A549 (cell line): Measurements from ENCODE around the gene FLNB. TPM values are rescaled to one million over a fixed set of nuclear protein-coding genes. Genes with fewer than 3 reads are reported as not detected.

ENCODE experiments used
- ATAC-seq, 2 experiments: fragments of 200-7000 bp in 1 of 2; fragments of >200 bp in 1 of 2; cut with Nextera tagmentation in 1 of 2; cut with Tn5 transposase in 1 of 2; 3 replicates each; pipeline versions ENCODE4 v1.8.0 to v1.9.1; 2018 to 2020; ENCODE audit warnings: mild to moderate bottlenecking in 1 of 2, moderate library complexity in 1 of 2
- CTCF ChIA-PET: fragments of 300-600 bp; sonication (Branson Sonifier 250); formaldehyde crosslinking; extraction: SDS; loops from one replicate; lab custom pipeline; 2021; ENCODE audit warnings: antibody characterized with exemption, inconsistent platforms; lab: Yijun Ruan, JAX
- POLR2A ChIA-PET: fragments of 350-600 bp; formaldehyde crosslinking; extraction: SDS; loops from one replicate; lab custom pipeline; 2021; ENCODE audit warnings: antibody characterized with exemption, inconsistent platforms; lab: Yijun Ruan, JAX
- DNase-seq, 2 experiments: peaks; one replicate each; pipeline versions ENCODE4 v3.0.0 to v3.0.0-alpha.2; 2011 to 2016; ENCODE audit warnings: low read depth in 1 of 2, low spot score in 1 of 2
- FAIRE-seq: peaks from 2 replicates; lab custom pipeline; 2011; peaks lifted over from hg19 to GRCh38; lab: Jason Lieb, UNC
- H3K27ac ChIP-seq, 2 experiments: fragments of >200 bp; sonication (Bioruptor Twin); formaldehyde crosslinking; 3 replicates each; pipeline ENCODE4 v1.5.1; 2016 to 2017
- H3K4me1 ChIP-seq: fragments of >200 bp; sonication (Bioruptor Twin); formaldehyde crosslinking; 3 replicates; pipeline ENCODE4 v1.6.1; 2016
- H3K4me2 ChIP-seq: fragments of >200 bp; sonication (Bioruptor Twin); formaldehyde crosslinking; 3 replicates; pipeline ENCODE4 v1.6.1; 2016
- H3K4me3 ChIP-seq: fragments of >200 bp; sonication (Bioruptor Twin); formaldehyde crosslinking; 3 replicates; pipeline ENCODE4 v1.5.1; 2016
- H3K9me3 ChIP-seq: fragments of >200 bp; sonication (Bioruptor Twin); formaldehyde crosslinking; 3 replicates; pipeline ENCODE4 v1.6.1; 2016
- CBX8 ChIP-seq: fragments of 200-600 bp; sonication (generic); IDR thresholded peaks from 2 replicates; pipeline ENCODE4 v1.6.1; 2016
- CHD2 ChIP-seq: fragments of 150-350 bp; IDR thresholded peaks from 2 replicates; pipeline ENCODE4 v1.6.1; 2014; ENCODE audit warnings: low read length; ENCODE audit not compliant: partially characterized antibody
- ESRRA ChIP-seq: fragments of 150-350 bp; IDR thresholded peaks from 2 replicates; pipeline ENCODE4 v1.6.1; 2014; ENCODE audit warnings: mild to moderate bottlenecking, low read length, borderline replicate concordance
- FOSB ChIP-seq: fragments of 250-450 bp; sonication (Bioruptor Pico); IDR thresholded peaks from 2 replicates; pipeline ENCODE4 v1.5.0; 2020; ENCODE audit warnings: mild to moderate bottlenecking, moderate library complexity
- GATA3 ChIP-seq: IDR thresholded peaks from 2 replicates; pipeline ENCODE4 v1.6.1; 2012; ENCODE audit warnings: borderline replicate concordance
- HDAC2 ChIP-seq: fragments of 200-600 bp; sonication (generic); IDR thresholded peaks from 2 replicates; pipeline ENCODE4 v1.6.1; 2016
- MAFK ChIP-seq: fragments of 450-650 bp; IDR thresholded peaks from 2 replicates; pipeline ENCODE4 v1.6.1; 2014; ENCODE audit not compliant: partially characterized antibody
- MAZ ChIP-seq: fragments of 150-350 bp; IDR thresholded peaks from 2 replicates; pipeline ENCODE4 v1.6.1; 2014; ENCODE audit warnings: antibody characterized with exemption, low read depth, low read length, borderline replicate concordance
- PHF8 ChIP-seq: fragments of 200-600 bp; sonication (generic); IDR thresholded peaks from 2 replicates; pipeline ENCODE4 v1.6.1; 2016; ENCODE audit warnings: low read depth, mild to moderate bottlenecking, antibody characterized with exemption, moderate library complexity, borderline replicate concordance
- POLR2A ChIP-seq: IDR thresholded peaks from 2 replicates; pipeline ENCODE4 v1.6.1; 2012; ENCODE audit warnings: mild to moderate bottlenecking, low read length
- RAD21 ChIP-seq, 2 experiments: fragments of >200 bp in 1 of 2; sonication (Bioruptor Twin) in 1 of 2; formaldehyde crosslinking in 1 of 2; IDR thresholded peaks in 1 of 2; conservative IDR thresholded peaks in 1 of 2; 2 replicates in 1 of 2; 3 replicates in 1 of 2; pipeline ENCODE4 v1.6.1; 2012 to 2018; ENCODE audit warnings: inconsistent platforms in 1 of 2
- RCOR1 ChIP-seq: fragments of 150-350 bp; IDR thresholded peaks from 2 replicates; pipeline ENCODE4 v1.6.1; 2014; ENCODE audit warnings: antibody characterized with exemption, low read length, low read depth
- RNF2 ChIP-seq: fragments of 200-600 bp; sonication (generic); IDR thresholded peaks from 2 replicates; pipeline ENCODE4 v1.6.1; 2016; ENCODE audit warnings: low read depth, mild to moderate bottlenecking, antibody characterized with exemption, moderate library complexity, borderline replicate concordance
- ZFP36 ChIP-seq: fragments of 450-650 bp; IDR thresholded peaks from 2 replicates; pipeline ENCODE4 v1.6.1; 2014; ENCODE audit warnings: borderline replicate concordance; ENCODE audit not compliant: partially characterized antibody
- ZSCAN20 ChIP-seq: fragments of 250-450 bp; sonication (Bioruptor Pico); IDR thresholded peaks from 2 replicates; pipeline ENCODE4 v1.8.0; 2022; ENCODE audit warnings: mild to moderate bottlenecking, moderate library complexity
- WGBS: methylation state at CpG from one replicate; pipeline ENCODE4 v1.1.6; 2017; ENCODE audit errors: missing lambda C conversion rate; 5-methylcytosine and 5-hydroxymethylcytosine counted together
- polyA plus RNA-seq, 4 experiments: library from polyadenylated mRNA; depleted of rRNA in 3 of 4; stranded (reverse); fragments of >200 nt; fragmentation: RNase III in 1 of 4; extraction: RNeasy Plus Mini Kit Qiagen cat#74134 plus additional on column Dnase treatment in 1 of 4; gene quantifications; 2 replicates in 3 of 4; 3 replicates in 1 of 4; pipeline ENCODE4 v1.2.3, GENCODE V29; 2011 to 2017
- TF ChIP-seq, protein P1 (sequence below): fragments of 150-350 bp; IDR thresholded peaks from 2 replicates; pipeline ENCODE4 v1.6.1; 2014; ENCODE audit warnings: low read depth, mild to moderate bottlenecking, low read length
- TF ChIP-seq, protein P2 (sequence below): IDR thresholded peaks from 2 replicates; pipeline ENCODE4 v1.6.1; 2012
- TF ChIP-seq, protein P3 (sequence below): fragments of 200-600 bp; sonication (generic); IDR thresholded peaks from 2 replicates; pipeline ENCODE4 v1.6.1; 2016; ENCODE audit warnings: antibody characterized with exemption, mild to moderate bottlenecking, moderate library complexity
- TF ChIP-seq, protein P4 (sequence below): fragments of >200 bp; sonication (Bioruptor Twin); formaldehyde crosslinking; IDR thresholded peaks from 2 replicates; pipeline ENCODE4 v1.6.1; 2016

Gene FLNB
- polyA plus RNA-seq, 2 of the 4 experiments (the other 2 are of a cell fraction), result 235 to 439 TPM

DNA sequence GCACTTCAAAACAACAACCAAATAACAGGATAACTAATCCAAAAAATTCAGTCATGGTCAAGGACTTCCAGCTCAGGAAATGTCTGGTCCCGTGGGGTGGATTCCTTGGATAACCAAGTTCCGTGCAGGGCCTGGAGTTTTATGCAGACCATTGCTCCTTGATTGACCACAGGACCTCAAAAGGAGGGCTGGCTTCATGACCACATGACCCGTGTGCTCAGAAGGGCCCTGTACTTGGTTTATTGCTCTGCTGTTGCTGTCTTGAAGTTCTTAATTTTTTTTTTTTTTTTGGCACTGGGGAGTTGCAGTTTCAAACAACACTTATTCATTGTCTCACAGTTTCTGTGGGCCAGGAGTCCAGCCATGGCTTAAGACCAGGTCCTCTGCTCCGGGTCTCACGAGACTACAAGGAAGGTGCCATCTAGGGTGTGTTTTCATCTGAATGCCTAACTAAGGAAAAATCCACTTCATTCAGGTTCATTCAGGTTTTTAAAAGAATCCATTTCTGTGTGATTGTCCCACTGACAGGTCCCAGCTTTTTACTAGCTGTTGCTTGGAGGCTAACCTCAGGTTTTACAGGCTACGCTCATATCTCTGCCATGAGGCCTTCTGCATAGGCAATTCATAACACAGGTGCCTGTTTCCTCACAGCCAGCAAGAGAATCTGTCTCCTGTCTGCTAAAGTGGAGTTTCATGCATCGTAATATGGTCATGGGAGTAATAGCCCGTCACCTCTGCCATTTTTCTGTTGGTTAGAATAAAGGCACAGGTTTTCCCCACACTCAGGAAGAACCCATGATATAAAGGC, 65.3 kb downstream of the FLNB start:
- CTCF ChIA-PET, result interaction anchor here (0.6 kb wide), 1 partner anchor 17 kb away, joined by 3 read pairs; no protein-coding TSS in a partner anchor
- no peak for ATAC-seq
- H3K4me1 ChIP-seq, result peaks cover 97% of the 10 kb centered on the region
- no peaks in the 10 kb centered on the region for H3K9me3 ChIP-seq
- peak overlapping the region in 1 of 2 experiments; percentile 84; a peak in 3 of 6 replicates for H3K27ac ChIP-seq
- H3K4me3 ChIP-seq, result no peak overlapping the region
- no peak for DNase-seq
- POLR2A ChIA-PET, result no interaction called here
- WGBS, result 82% methylated on average over 8 of the region's 8 CpGs
- FAIRE-seq, result no peak
- TF ChIP-seq ZSCAN20 (CRISPR knock-in tag), result no peak
- TF ChIP-seq, protein P1, sequence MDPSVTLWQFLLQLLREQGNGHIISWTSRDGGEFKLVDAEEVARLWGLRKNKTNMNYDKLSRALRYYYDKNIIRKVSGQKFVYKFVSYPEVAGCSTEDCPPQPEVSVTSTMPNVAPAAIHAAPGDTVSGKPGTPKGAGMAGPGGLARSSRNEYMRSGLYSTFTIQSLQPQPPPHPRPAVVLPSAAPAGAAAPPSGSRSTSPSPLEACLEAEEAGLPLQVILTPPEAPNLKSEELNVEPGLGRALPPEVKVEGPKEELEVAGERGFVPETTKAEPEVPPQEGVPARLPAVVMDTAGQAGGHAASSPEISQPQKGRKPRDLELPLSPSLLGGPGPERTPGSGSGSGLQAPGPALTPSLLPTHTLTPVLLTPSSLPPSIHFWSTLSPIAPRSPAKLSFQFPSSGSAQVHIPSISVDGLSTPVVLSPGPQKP, result no peak
- TF ChIP-seq RNF2, result no peak
- TF ChIP-seq, protein P2, sequence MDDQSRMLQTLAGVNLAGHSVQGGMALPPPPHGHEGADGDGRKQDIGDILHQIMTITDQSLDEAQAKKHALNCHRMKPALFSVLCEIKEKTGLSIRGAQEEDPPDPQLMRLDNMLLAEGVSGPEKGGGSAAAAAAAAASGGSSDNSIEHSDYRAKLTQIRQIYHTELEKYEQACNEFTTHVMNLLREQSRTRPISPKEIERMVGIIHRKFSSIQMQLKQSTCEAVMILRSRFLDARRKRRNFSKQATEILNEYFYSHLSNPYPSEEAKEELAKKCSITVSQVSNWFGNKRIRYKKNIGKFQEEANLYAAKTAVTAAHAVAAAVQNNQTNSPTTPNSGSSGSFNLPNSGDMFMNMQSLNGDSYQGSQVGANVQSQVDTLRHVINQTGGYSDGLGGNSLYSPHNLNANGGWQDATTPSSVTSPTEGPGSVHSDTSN, result no peak
- no peak for TF ChIP-seq HDAC2
- TF ChIP-seq MAFK, result no peak
- TF ChIP-seq RAD21 (conservative IDR thresholded peaks at IDR 0.05 in 1 of 2, IDR thresholded peaks at IDR 0.05 in 1 of 2), result no peak
- TF ChIP-seq FOSB, result no peak
- TF ChIP-seq ZFP36, result no peak
- TF ChIP-seq, protein P3, sequence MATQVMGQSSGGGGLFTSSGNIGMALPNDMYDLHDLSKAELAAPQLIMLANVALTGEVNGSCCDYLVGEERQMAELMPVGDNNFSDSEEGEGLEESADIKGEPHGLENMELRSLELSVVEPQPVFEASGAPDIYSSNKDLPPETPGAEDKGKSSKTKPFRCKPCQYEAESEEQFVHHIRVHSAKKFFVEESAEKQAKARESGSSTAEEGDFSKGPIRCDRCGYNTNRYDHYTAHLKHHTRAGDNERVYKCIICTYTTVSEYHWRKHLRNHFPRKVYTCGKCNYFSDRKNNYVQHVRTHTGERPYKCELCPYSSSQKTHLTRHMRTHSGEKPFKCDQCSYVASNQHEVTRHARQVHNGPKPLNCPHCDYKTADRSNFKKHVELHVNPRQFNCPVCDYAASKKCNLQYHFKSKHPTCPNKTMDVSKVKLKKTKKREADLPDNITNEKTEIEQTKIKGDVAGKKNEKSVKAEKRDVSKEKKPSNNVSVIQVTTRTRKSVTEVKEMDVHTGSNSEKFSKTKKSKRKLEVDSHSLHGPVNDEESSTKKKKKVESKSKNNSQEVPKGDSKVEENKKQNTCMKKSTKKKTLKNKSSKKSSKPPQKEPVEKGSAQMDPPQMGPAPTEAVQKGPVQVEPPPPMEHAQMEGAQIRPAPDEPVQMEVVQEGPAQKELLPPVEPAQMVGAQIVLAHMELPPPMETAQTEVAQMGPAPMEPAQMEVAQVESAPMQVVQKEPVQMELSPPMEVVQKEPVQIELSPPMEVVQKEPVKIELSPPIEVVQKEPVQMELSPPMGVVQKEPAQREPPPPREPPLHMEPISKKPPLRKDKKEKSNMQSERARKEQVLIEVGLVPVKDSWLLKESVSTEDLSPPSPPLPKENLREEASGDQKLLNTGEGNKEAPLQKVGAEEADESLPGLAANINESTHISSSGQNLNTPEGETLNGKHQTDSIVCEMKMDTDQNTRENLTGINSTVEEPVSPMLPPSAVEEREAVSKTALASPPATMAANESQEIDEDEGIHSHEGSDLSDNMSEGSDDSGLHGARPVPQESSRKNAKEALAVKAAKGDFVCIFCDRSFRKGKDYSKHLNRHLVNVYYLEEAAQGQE, result no peak
- TF ChIP-seq POLR2A, result no peak
- TF ChIP-seq MAZ, result no peak
- TF ChIP-seq CBX8, result no peak
- TF ChIP-seq CHD2, result no peak
- TF ChIP-seq RCOR1, result no peak
- TF ChIP-seq ESRRA, result no peak
- TF ChIP-seq, protein P4, sequence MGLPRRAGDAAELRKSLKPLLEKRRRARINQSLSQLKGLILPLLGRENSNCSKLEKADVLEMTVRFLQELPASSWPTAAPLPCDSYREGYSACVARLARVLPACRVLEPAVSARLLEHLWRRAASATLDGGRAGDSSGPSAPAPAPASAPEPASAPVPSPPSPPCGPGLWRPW, result no peak
- peak overlapping the region; percentile 62; the same call in 2 of the 3 replicates for H3K4me2 ChIP-seq

DNA sequence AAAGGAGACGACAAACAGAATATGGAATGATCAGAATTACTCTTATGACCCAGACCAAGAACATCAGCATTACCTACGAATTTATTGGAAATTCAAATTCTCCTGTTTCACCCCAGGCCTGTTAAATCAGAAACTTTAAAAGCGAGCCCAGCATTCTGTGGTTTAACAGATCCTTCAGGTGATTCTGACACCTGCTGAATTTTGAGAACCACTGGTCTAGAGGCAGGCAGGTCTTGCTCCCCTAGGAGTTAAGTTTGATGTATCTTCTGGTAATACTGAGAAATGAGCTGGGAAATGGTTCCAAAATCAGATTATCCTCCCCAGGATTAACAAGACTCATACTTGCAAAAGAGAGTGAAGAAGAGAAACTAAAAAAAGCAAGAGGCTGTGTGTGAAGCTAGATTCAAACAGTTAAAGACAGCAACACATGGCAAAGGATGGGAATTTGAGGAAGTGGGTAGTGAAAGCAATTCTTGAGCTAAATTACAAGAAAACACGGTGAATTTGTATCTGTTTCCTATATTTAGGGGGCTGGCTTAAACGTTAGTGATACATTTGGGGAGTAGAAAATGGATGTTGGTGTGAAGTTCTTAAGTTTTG, 66.0 kb downstream of the FLNB start:
- FAIRE-seq (no peak), DNase-seq (no peak), ATAC-seq (no peak)
- Histone ChIP-seq H3K4me3 (no peak overlapping the region), H3K27ac (peak overlapping the region in 1 of 2 experiments; percentile 14; a peak in 2 of 6 replicates), H3K4me1 (peaks cover 91% of the 10 kb centered on the region), H3K9me3 (no peaks in the 10 kb centered on the region), H3K4me2 (peak overlapping the region; percentile 5; the same call in 1 of the 3 replicates)
- TF ChIP-seq GATA3, result no peak
- TF ChIP-seq CHD2, result no peak
- TF ChIP-seq HDAC2, result no peak
- TF ChIP-seq PHF8, result no peak
- POLR2A ChIA-PET, result no interaction called here
- CTCF ChIA-PET, result interaction anchor here (0.9 kb wide), 1 partner anchor 102 kb away, joined by 3 read pairs; no protein-coding TSS in a partner anchor
- WGBS, result 62% methylated on average over 5 of the region's 5 CpGs
